ENCODE measurements around the gene WFDC5.

DNA sequence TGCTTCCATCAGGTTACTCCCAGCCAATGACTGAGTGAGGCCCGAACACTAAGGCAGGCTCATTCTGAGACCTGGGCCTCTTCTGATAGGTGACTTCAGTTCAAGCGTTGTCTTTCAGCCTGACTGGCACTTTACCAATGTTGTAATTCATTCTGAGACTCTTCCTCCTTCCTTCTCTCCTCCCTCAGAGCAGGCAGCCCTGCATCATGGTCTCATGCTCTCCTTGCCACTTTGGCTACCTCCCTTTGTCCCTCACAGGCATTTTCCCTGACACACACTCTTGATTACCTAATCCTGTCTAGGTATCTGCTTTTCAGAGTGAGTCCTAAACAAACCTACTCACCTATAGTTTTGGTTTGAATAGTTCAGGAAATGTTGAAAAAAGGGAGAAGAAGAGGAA lies 21.9 kb upstream of the WFDC5 start:
- TF ChIP-seq, protein P1, sequence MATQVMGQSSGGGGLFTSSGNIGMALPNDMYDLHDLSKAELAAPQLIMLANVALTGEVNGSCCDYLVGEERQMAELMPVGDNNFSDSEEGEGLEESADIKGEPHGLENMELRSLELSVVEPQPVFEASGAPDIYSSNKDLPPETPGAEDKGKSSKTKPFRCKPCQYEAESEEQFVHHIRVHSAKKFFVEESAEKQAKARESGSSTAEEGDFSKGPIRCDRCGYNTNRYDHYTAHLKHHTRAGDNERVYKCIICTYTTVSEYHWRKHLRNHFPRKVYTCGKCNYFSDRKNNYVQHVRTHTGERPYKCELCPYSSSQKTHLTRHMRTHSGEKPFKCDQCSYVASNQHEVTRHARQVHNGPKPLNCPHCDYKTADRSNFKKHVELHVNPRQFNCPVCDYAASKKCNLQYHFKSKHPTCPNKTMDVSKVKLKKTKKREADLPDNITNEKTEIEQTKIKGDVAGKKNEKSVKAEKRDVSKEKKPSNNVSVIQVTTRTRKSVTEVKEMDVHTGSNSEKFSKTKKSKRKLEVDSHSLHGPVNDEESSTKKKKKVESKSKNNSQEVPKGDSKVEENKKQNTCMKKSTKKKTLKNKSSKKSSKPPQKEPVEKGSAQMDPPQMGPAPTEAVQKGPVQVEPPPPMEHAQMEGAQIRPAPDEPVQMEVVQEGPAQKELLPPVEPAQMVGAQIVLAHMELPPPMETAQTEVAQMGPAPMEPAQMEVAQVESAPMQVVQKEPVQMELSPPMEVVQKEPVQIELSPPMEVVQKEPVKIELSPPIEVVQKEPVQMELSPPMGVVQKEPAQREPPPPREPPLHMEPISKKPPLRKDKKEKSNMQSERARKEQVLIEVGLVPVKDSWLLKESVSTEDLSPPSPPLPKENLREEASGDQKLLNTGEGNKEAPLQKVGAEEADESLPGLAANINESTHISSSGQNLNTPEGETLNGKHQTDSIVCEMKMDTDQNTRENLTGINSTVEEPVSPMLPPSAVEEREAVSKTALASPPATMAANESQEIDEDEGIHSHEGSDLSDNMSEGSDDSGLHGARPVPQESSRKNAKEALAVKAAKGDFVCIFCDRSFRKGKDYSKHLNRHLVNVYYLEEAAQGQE (IDR thresholded peaks at IDR 0.05; ENCODE audit: low read depth, low read length) = no peak
- no peak for TF ChIP-seq RAD21 (IDR thresholded peaks at IDR 0.05; ENCODE audit: insufficient read depth, low read depth, low read length)
- TF ChIP-seq POLR2A (IDR thresholded peaks at IDR 0.05; ENCODE audit: low read depth, low read length) = no peak
- TF ChIP-seq TAF1 (IDR thresholded peaks at IDR 0.05; ENCODE audit: borderline replicate concordance, low read depth, low read length) = no peak
- no peak for TF ChIP-seq YY1 (IDR thresholded peaks at IDR 0.05; ENCODE audit: low read depth, low read length)
- no peak for TF ChIP-seq BMI1 (IDR thresholded peaks at IDR 0.05; ENCODE audit: borderline replicate concordance)
- no peak for TF ChIP-seq GABPA (IDR thresholded peaks at IDR 0.05; ENCODE audit: low read depth)
- no peak for TF ChIP-seq ZNF24 (IDR thresholded peaks at IDR 0.05)
- TF ChIP-seq, protein P2, sequence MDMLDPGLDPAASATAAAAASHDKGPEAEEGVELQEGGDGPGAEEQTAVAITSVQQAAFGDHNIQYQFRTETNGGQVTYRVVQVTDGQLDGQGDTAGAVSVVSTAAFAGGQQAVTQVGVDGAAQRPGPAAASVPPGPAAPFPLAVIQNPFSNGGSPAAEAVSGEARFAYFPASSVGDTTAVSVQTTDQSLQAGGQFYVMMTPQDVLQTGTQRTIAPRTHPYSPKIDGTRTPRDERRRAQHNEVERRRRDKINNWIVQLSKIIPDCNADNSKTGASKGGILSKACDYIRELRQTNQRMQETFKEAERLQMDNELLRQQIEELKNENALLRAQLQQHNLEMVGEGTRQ (IDR thresholded peaks at IDR 0.05; ENCODE audit: borderline replicate concordance, low read depth, low read length) = no peak
- TF ChIP-seq CTCF (IDR thresholded peaks at IDR 0.05 in 2 of 3, conservative IDR thresholded peaks at IDR 0.05 in 1 of 3; ENCODE audit: control insufficient read depth in 2 of 3, extremely low read depth in 1 of 3, insufficient read depth in 1 of 3, low read depth in 3 of 3, low read length in 3 of 3) = no peak
